GM13976 (cell line): ENCODE data around the gene DIPK1A.

Experiments
- DNase-seq: peaks from one replicate; pipeline ENCODE4 v3.0.0; 2012; ENCODE audit warnings: low spot score
- CTCF ChIP-seq: IDR thresholded peaks from 2 replicates; pipeline ENCODE4 v1.5.1; 2012; ENCODE audit warnings: borderline replicate concordance, mild to moderate bottlenecking; ENCODE audit not compliant: insufficient read depth; ENCODE audit errors: extremely low read depth, missing control alignments, control extremely low read depth
- in situ Hi-C: fragments of 300-500 bp; cut with MboI; formaldehyde crosslinking; loops from one replicate; pipeline ENCODE4 v1.12.0; 2022; ENCODE audit warnings: low sequenced_read_pairs, mixed read lengths, inconsistent platforms; ENCODE audit not compliant: unreplicated experiment

DIPK1A gene

GRCh38 chr1:92960395-92961130 is 699 bp downstream of the DIPK1A start:
- peak; percentile 78 for DNase-seq
- in situ Hi-C loops, result no loop called here
- TF ChIP-seq CTCF, result peak; percentile 79

GRCh38 chr1:92958203-92958970 is 2.9 kb downstream of the DIPK1A start:
- TF ChIP-seq CTCF, result no peak
- in situ Hi-C loops, result loop anchor here (10.0 kb wide), 1 partner anchor 94 kb away; no protein-coding TSS in a partner anchor
- no peak for DNase-seq

GRCh38 chr1:92957030-92957734 is 4.1 kb downstream of the DIPK1A start:
- in situ Hi-C loops, result loop anchor here (10.0 kb wide), 1 partner anchor 92 kb away; no protein-coding TSS in a partner anchor
- DNase-seq, result peak; percentile 44
- TF ChIP-seq CTCF, result no peak

- no peak for TF ChIP-seq CTCF
- DNase-seq, result no peak
- in situ Hi-C loops, result loop anchor here (10.0 kb wide), 1 partner anchor 92 kb away; no protein-coding TSS in a partner anchor
Observed at GRCh38 chr1:92956254-92957029, 4.8 kb downstream of the DIPK1A start.

DNA sequence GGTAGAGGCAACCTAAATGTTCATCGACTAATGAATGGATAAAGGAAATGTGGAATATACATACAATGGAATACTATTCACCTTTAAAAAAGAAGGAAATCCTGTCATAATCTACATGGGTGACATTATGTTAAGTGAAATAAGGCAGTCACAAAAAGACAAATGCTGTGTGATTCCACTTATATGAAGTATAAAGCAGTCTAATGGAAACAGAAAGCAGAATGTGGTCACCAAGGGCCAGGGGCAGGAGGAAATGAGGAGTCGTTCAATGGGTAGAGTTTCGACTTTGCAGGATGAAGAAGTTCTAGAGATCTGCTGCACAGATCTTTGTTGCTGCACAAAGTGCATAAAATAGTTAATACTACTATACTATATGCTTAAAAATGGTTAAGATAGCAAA is 7.8 kb downstream of the DIPK1A start:
- no peak for TF ChIP-seq CTCF
- in situ Hi-C loops, result loop anchor here (10.0 kb wide), 1 partner anchor 89 kb away; no protein-coding TSS in a partner anchor
- peak; percentile 56 for DNase-seq
